K562 (cell line): ENCODE measurements around the gene CSK. TPM values are rescaled to one million over a fixed set of nuclear protein-coding genes. Genes with fewer than 3 reads are reported as not detected.
A peak's percentile ranks its signal among the peaks of the same experiment; 100 is the strongest.

Experiments used
- ATF1 ChIP-seq, 2 experiments: fragments of 450-650 bp in 1 of 2; IDR thresholded peaks; 2 replicates each; pipeline ENCODE4 v1.6.1; 2016; ENCODE audit warnings: missing compliant biosample characterization in 1 of 2, missing genetic modification characterization in 1 of 2
- ATF6 ChIP-seq: sonication (generic); formaldehyde crosslinking; IDR thresholded peaks from 2 replicates; pipeline ENCODE4 v1.4.0; 2020; ENCODE audit warnings: mild to moderate bottlenecking, missing genetic modification reagents
- FOXP1 ChIP-seq: sonication (generic); formaldehyde crosslinking; IDR thresholded peaks from 2 replicates; pipeline ENCODE4 v1.8.0; 2022; ENCODE audit warnings: mild to moderate bottlenecking, missing genetic modification reagents
- L3MBTL2 ChIP-seq: fragments of 450-650 bp; IDR thresholded peaks from 2 replicates; pipeline ENCODE4 v1.6.1; 2016; ENCODE audit warnings: mild to moderate bottlenecking, moderate library complexity
- POLR3A ChIP-seq: IDR thresholded peaks from 2 replicates; pipeline ENCODE4 v1.6.1; 2011; ENCODE audit warnings: borderline replicate concordance, mild to moderate bottlenecking, moderate library complexity; ENCODE audit not compliant: insufficient read length, insufficient read depth; ENCODE audit errors: extremely low read depth
- ZBTB49 ChIP-seq: sonication (generic); formaldehyde crosslinking; IDR thresholded peaks from 2 replicates; pipeline ENCODE4 v1.8.0; 2022; ENCODE audit warnings: missing genetic modification reagents, mild to moderate bottlenecking, borderline replicate concordance
- polyA plus RNA-seq, 8 experiments: library from polyadenylated mRNA; depleted of rRNA in 4 of 8; stranded (reverse) in 5 of 8; unstranded in 3 of 8; fragments of >200 nt; fragmentation: Nextera tagmentation in 2 of 8; fragmentation: Illumina TruSeq in 1 of 8; extraction: Ambion mirVana in 2 of 8; extraction: Trizol in 1 of 8; gene quantifications; 2 replicates each; pipeline versions ENCODE4 v1.2.1 to v1.2.3, GENCODE V29; 2011 to 2014; ENCODE audit warnings: inconsistent platforms in 1 of 8, missing spikeins in 1 of 8
- total RNA-seq, 7 experiments: library from RNA; depleted of rRNA in 6 of 7; stranded (reverse); fragments of >200 nt in 6 of 7; fragmentation: Illumina TruSeq in 2 of 7; extraction: Trizol in 2 of 7; gene quantifications; 2 replicates each; pipeline versions ENCODE4 v1.2.1 to v1.2.3, GENCODE V29; 2011 to 2021; ENCODE audit warnings: low replicate concordance in 1 of 7

The CSK gene
- total and polyA plus RNA-seq, 9 of the 15 experiments (the other 6 are each of a cell fraction or from before 2014, with no cell fraction given), result 1.5 to 112 (median 22.5) TPM

- TF ChIP-seq ZBTB49, result 0 out of 2 replicates have a peak, but pooled peaks have one; percentile 36
- TF ChIP-seq POLR3A, result no peak
- no peak for TF ChIP-seq ATF1 (CRISPR knock-in tag; IDR thresholded peaks at IDR 0.05)
- TF ChIP-seq ATF1 (tag; IDR thresholded peaks at IDR 0.05), result 0 out of 2 replicates have a peak, but pooled peaks have one; percentile 3
- TF ChIP-seq L3MBTL2, result 0 out of 2 replicates have a peak, but pooled peaks have one; percentile 49
- 0 out of 2 replicates have a peak, but pooled peaks have one; percentile 4 for TF ChIP-seq ATF6 (CRISPR knock-in tag)
- TF ChIP-seq FOXP1, result 0 out of 2 replicates have a peak, but pooled peaks have one; percentile 1
These were observed 61.6 kb downstream of the CSK start (continued) for GRCh38 chr15:74843445-74843828.
